Liver (tissue), 9 donors: Measurements from ENCODE around the gene DOC2B. TPM values are rescaled to one million over a fixed set of nuclear protein-coding genes. Genes with fewer than 3 reads are reported as not detected.

ENCODE experiments used
- DNase-seq: peaks from one replicate; pipeline ENCODE4 v3.0.0-alpha.2; 2017; ENCODE audit warnings: low spot score
- H3K27ac ChIP-seq, 2 donors: one replicate each; pipeline ENCODE4 v1.7.0; 2013; ENCODE audit warnings: inconsistent platforms in 2 of 2, low read length in 2 of 2, control low read depth in 1 of 2, low read depth in 1 of 2, mild to moderate bottlenecking in 1 of 2
- H3K27me3 ChIP-seq, 4 donors: one replicate each; pipeline versions ENCODE4 v1.6.1 to v1.7.0; 2013; ENCODE audit warnings: low read length in 3 of 4, inconsistent platforms in 1 of 4, mild to moderate bottlenecking in 1 of 4, moderate library complexity in 1 of 4; ENCODE audit not compliant: control insufficient read depth in 4 of 4, insufficient read depth in 4 of 4
- H3K36me3 ChIP-seq, 4 donors: one replicate each; pipeline versions ENCODE4 v1.6.1 to v1.7.0; 2013; ENCODE audit warnings: low read length in 3 of 4, mild to moderate bottlenecking in 3 of 4, low read depth in 1 of 4, moderate library complexity in 1 of 4; ENCODE audit not compliant: control insufficient read depth in 4 of 4, insufficient read depth in 3 of 4
- H3K4me1 ChIP-seq, 4 donors: one replicate each; pipeline versions ENCODE4 v1.6.1 to v1.7.0; 2013; ENCODE audit warnings: low read length in 3 of 4, mild to moderate bottlenecking in 3 of 4, moderate library complexity in 1 of 4; ENCODE audit not compliant: control insufficient read depth in 4 of 4, insufficient read depth in 4 of 4
- H3K4me3 ChIP-seq, 3 donors: one replicate each; pipeline versions ENCODE4 v1.6.1 to v1.7.0; 2013; ENCODE audit warnings: low read length in 3 of 3, control low read depth in 1 of 3, low read depth in 1 of 3, mild to moderate bottlenecking in 1 of 3
- H3K9ac ChIP-seq, 2 donors: one replicate each; pipeline ENCODE4 v1.7.0; 2013; ENCODE audit warnings: low read length in 2 of 2, mild to moderate bottlenecking in 2 of 2, moderate library complexity in 2 of 2, control low read depth in 1 of 2, low read depth in 1 of 2
- H3K9me3 ChIP-seq, 4 donors: one replicate each; pipeline versions ENCODE4 v1.6.1 to v1.7.0; 2013; ENCODE audit warnings: low read length in 3 of 4; ENCODE audit not compliant: control insufficient read depth in 4 of 4
- EGR1 ChIP-seq, 2 donors: IDR thresholded peaks; 2 replicates each; pipeline ENCODE4 v1.6.1; 2016 to 2018; ENCODE audit warnings: antibody characterized with exemption in 2 of 2, low read depth in 2 of 2
- FOXA1 ChIP-seq: IDR thresholded peaks from 2 replicates; pipeline ENCODE4 v1.6.1; 2016; ENCODE audit warnings: antibody characterized with exemption
- FOXA2 ChIP-seq: IDR thresholded peaks from 2 replicates; pipeline ENCODE4 v1.6.1; 2016; ENCODE audit warnings: antibody characterized with exemption
- GABPA ChIP-seq, 2 donors: IDR thresholded peaks in 1 of 2; conservative IDR thresholded peaks in 1 of 2; 2 replicates each; pipeline ENCODE4 v1.6.1; 2016; ENCODE audit warnings: antibody characterized with exemption in 2 of 2, mild to moderate bottlenecking in 1 of 2, moderate library complexity in 1 of 2
- HNF4A ChIP-seq, 2 donors: conservative IDR thresholded peaks; 2 replicates each; pipeline ENCODE4 v1.6.1; 2016; ENCODE audit warnings: antibody characterized with exemption in 2 of 2, mild to moderate bottlenecking in 2 of 2
- HNF4G ChIP-seq: IDR thresholded peaks from 2 replicates; pipeline ENCODE4 v1.6.1; 2016; ENCODE audit warnings: antibody characterized with exemption
- JUND ChIP-seq, 2 donors: IDR thresholded peaks; 2 replicates each; pipeline ENCODE4 v1.6.1; 2016; ENCODE audit warnings: antibody characterized with exemption in 2 of 2
- MAX ChIP-seq: IDR thresholded peaks from 2 replicates; pipeline ENCODE4 v1.6.1; 2016; ENCODE audit warnings: antibody characterized with exemption
- NR2F2 ChIP-seq: IDR thresholded peaks from 2 replicates; pipeline ENCODE4 v1.6.1; 2016; ENCODE audit warnings: antibody characterized with exemption
- RAD21 ChIP-seq, 2 donors: IDR thresholded peaks; 2 replicates each; pipeline ENCODE4 v1.6.1; 2016; ENCODE audit warnings: antibody characterized with exemption in 2 of 2, mild to moderate bottlenecking in 2 of 2
- REST ChIP-seq: IDR thresholded peaks from 2 replicates; pipeline ENCODE4 v1.6.1; 2016; ENCODE audit warnings: antibody characterized with exemption, mild to moderate bottlenecking
- RXRA ChIP-seq, 2 donors: IDR thresholded peaks; 2 replicates each; pipeline ENCODE4 v1.6.1; 2017 to 2018; ENCODE audit warnings: antibody characterized with exemption in 2 of 2, mild to moderate bottlenecking in 1 of 2
- SP1 ChIP-seq: IDR thresholded peaks from 2 replicates; pipeline ENCODE4 v1.6.1; 2018; ENCODE audit warnings: antibody characterized with exemption, mild to moderate bottlenecking
- TAF1 ChIP-seq: conservative IDR thresholded peaks from 2 replicates; pipeline ENCODE4 v1.6.1; 2016; ENCODE audit warnings: antibody characterized with exemption, mild to moderate bottlenecking
- YY1 ChIP-seq: IDR thresholded peaks from 2 replicates; pipeline ENCODE4 v1.6.1; 2016; ENCODE audit warnings: antibody characterized with exemption, mild to moderate bottlenecking
- WGBS: extraction: QIAGEN DNeasy Blood & Tissue Kit; methylation state at CpG from one replicate; pipeline ENCODE4 v1.1.7; 2013; 5-methylcytosine and 5-hydroxymethylcytosine counted together
- polyA plus RNA-seq, 2 donors: library from polyadenylated mRNA; stranded (reverse) in 1 of 2; unstranded in 1 of 2; fragments of 200-250 nt in 1 of 2; fragments of >200 nt in 1 of 2; fragmentation: Nextera tagmentation in 1 of 2; extraction: Ambion mirVana in 1 of 2; gene quantifications; one replicate each; pipeline versions ENCODE4 v1.2.1 to v1.2.3, GENCODE V29; 2013 to 2015
- total RNA-seq, 2 donors: library from RNA; depleted of rRNA; stranded (reverse); fragments of >200 nt; gene quantifications; one replicate each; pipeline ENCODE4 v1.2.3, GENCODE V29; 2014
- TF ChIP-seq, protein P1 (sequence below): IDR thresholded peaks from 2 replicates; pipeline ENCODE4 v1.6.1; 2016; ENCODE audit warnings: antibody characterized with exemption
- TF ChIP-seq, protein P2 (sequence below): IDR thresholded peaks from 2 replicates; pipeline ENCODE4 v1.6.1; 2016; ENCODE audit warnings: antibody characterized with exemption
- TF ChIP-seq, protein P3 (sequence below): fragments of 150-350 bp; IDR thresholded peaks from 2 replicates; pipeline ENCODE4 v1.5.1; 2017; ENCODE audit warnings: improper control_type of control experiment, low read depth, low read length; ENCODE audit not compliant: missing input control
- donor health status: healthy.
- donor health status: healthy.
- donor health status: healthy.
- donor health status: healthy.
- donor health status: healthy.

Gene DOC2B
- total and polyA plus RNA-seq, 4 donors, result 0.08 to 1.0 (median 0.61) TPM

DNA sequence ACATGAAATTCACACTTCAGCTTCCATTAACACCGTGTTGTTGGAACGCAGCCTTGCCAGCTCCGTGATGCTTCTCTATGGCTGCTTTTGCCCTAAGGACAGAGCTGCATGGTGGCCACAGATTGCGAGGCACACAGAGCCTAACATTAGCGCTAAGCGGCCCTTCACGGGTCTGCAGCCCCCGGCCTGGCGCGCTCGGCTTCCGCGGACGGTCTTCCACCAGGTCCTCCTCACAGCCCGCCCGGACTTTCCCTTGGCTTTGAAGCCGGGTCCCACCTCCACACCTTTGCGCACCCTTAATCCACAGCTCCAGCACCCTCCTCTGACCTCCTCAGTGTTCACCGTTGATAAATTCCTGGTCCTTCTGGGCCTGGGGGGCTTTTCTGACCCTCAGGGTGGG, 24.5 kb downstream of the DOC2B start (continued):
- TF ChIP-seq RXRA (IDR thresholded peaks at IDR 0.05), result no peak

- DNase-seq, result no peak
- Histone ChIP-seq H3K27me3 (no peaks in the 10 kb centered on the region), H3K4me3 (no peak overlapping the region), H3K27ac (no peak overlapping the region), H3K9me3 (no peaks in the 10 kb centered on the region), H3K36me3 (no peaks in the 10 kb centered on the region), H3K4me1 (peaks cover 3 to 7% (median 6%) of the 10 kb centered on the region in 4 donors), H3K9ac (no peak overlapping the region)
- TF ChIP-seq GABPA (IDR thresholded peaks at IDR 0.05 in 1 of 2, conservative IDR thresholded peaks at IDR 0.05 in 1 of 2) (no peak), RXRA (IDR thresholded peaks at IDR 0.05) (no peak), RAD21 (IDR thresholded peaks at IDR 0.05) (no peak), FOXA2 (no peak), SP1 (no peak), TAF1 (no peak), HNF4G (no peak), EGR1 (IDR thresholded peaks at IDR 0.05; ENCODE audit: low read depth in 2 of 2) (no peak), FOXA1 (no peak), MAX (no peak), HNF4A (conservative IDR thresholded peaks at IDR 0.05) (no peak), JUND (IDR thresholded peaks at IDR 0.05) (no peak), NR2F2 (no peak), YY1 (no peak), REST (no peak)
- TF ChIP-seq, protein P1, sequence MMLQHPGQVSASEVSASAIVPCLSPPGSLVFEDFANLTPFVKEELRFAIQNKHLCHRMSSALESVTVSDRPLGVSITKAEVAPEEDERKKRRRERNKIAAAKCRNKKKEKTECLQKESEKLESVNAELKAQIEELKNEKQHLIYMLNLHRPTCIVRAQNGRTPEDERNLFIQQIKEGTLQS, result no peak
- TF ChIP-seq, protein P2, sequence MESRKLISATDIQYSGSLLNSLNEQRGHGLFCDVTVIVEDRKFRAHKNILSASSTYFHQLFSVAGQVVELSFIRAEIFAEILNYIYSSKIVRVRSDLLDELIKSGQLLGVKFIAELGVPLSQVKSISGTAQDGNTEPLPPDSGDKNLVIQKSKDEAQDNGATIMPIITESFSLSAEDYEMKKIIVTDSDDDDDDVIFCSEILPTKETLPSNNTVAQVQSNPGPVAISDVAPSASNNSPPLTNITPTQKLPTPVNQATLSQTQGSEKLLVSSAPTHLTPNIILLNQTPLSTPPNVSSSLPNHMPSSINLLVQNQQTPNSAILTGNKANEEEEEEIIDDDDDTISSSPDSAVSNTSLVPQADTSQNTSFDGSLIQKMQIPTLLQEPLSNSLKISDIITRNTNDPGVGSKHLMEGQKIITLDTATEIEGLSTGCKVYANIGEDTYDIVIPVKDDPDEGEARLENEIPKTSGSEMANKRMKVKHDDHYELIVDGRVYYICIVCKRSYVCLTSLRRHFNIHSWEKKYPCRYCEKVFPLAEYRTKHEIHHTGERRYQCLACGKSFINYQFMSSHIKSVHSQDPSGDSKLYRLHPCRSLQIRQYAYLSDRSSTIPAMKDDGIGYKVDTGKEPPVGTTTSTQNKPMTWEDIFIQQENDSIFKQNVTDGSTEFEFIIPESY, result no peak
- TF ChIP-seq, protein P3, sequence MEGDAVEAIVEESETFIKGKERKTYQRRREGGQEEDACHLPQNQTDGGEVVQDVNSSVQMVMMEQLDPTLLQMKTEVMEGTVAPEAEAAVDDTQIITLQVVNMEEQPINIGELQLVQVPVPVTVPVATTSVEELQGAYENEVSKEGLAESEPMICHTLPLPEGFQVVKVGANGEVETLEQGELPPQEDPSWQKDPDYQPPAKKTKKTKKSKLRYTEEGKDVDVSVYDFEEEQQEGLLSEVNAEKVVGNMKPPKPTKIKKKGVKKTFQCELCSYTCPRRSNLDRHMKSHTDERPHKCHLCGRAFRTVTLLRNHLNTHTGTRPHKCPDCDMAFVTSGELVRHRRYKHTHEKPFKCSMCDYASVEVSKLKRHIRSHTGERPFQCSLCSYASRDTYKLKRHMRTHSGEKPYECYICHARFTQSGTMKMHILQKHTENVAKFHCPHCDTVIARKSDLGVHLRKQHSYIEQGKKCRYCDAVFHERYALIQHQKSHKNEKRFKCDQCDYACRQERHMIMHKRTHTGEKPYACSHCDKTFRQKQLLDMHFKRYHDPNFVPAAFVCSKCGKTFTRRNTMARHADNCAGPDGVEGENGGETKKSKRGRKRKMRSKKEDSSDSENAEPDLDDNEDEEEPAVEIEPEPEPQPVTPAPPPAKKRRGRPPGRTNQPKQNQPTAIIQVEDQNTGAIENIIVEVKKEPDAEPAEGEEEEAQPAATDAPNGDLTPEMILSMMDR, result no peak
- 95% methylated on average over 28 of the region's 28 CpGs for WGBS
Measured at GRCh38 chr17:156094-156621, 25.3 kb downstream of the DOC2B start.
